Iris pigment epithelial cell (primary cell): ENCODE measurements around the gene GPS1.

Source experiments
- DNase-seq: peaks from one replicate; pipeline ENCODE4 v3.0.0-alpha.2; 2011; ENCODE audit warnings: low read depth

GPS1 gene

GRCh38 chr17:82079001-82079677 lies 27.4 kb downstream of the GPS1 start:
- DNase-seq = no peak

GRCh38 chr17:82080048-82080788 lies 28.5 kb downstream of the GPS1 start:
- no peak for DNase-seq

GRCh38 chr17:82080789-82081464 lies 29.2 kb downstream of the GPS1 start:
- DNase-seq = no peak

GRCh38 chr17:82081546-82081945 lies 29.8 kb downstream of the GPS1 start:
- no peak for DNase-seq

GRCh38 chr17:82081966-82082365 lies 30.3 kb downstream of the GPS1 start:
- no peak for DNase-seq

- no peak for DNase-seq
These were observed 30.8 kb downstream of the GPS1 start for GRCh38 chr17:82082456-82082855.

- DNase-seq = no peak
These were observed 31.3 kb downstream of the GPS1 start for GRCh38 chr17:82083009-82083408.

- no peak for DNase-seq
These were observed 32.0 kb downstream of the GPS1 start for GRCh38 chr17:82083533-82084359.

- DNase-seq = no peak
These were observed 32.8 kb downstream of the GPS1 start for GRCh38 chr17:82084373-82085030.

- no peak for DNase-seq
These were observed 33.5 kb downstream of the GPS1 start for GRCh38 chr17:82085031-82085861.

GRCh38 chr17:82085931-82086764 lies 34.5 kb downstream of the GPS1 start:
- no peak for DNase-seq

- no peak for DNase-seq
These were observed 35.5 kb downstream of the GPS1 start for GRCh38 chr17:82086941-82087906.

- DNase-seq = no peak
These were observed 36.5 kb downstream of the GPS1 start for GRCh38 chr17:82087961-82088837.

GRCh38 chr17:82088838-82089722 lies 37.4 kb downstream of the GPS1 start:
- DNase-seq = no peak

GRCh38 chr17:82089723-82090548 lies 38.2 kb downstream of the GPS1 start:
- no peak for DNase-seq
